Central memory CD4-positive, alpha-beta T cell (primary cell): Measurements from ENCODE around the gene RAB3A.

Experiments
- DNase-seq: peaks from one replicate; pipeline ENCODE4 v3.0.0; 2022
- total RNA-seq, 3 experiments: gene quantifications; one replicate each; lab custom pipeline; 2026; lab: John Stamatoyannopoulos, UW

The RAB3A gene
- 0.81 to 6.2 (median 1.2) reads per million in 3 experiments for total RNA-seq

- peak; percentile 99 for DNase-seq
Observed at GRCh38 chr19:18203863-18204393, at the start of gene RAB3A. RAB3A (minus strand) TSS chr19:18204042; CDS start chr19:18202740, 1,302 bp downstream.

GRCh38 chr19:18253130-18253529, 49.3 kb upstream of the RAB3A start:
- DNase-seq = no peak

GRCh38 chr19:18252370-18252717, 48.5 kb upstream of the RAB3A start:
- DNase-seq = no peak

GRCh38 chr19:18251587-18252369, 47.9 kb upstream of the RAB3A start:
- peak; percentile 71 for DNase-seq

- no peak for DNase-seq
Observed at GRCh38 chr19:18249834-18250233, 46.0 kb upstream of the RAB3A start.

GRCh38 chr19:18245297-18245696, 41.5 kb upstream of the RAB3A start:
- no peak for DNase-seq

- no peak for DNase-seq
Observed at GRCh38 chr19:18239303-18239702, 35.5 kb upstream of the RAB3A start.

GRCh38 chr19:18234194-18234593, 30.4 kb upstream of the RAB3A start:
- no peak for DNase-seq

GRCh38 chr19:18233224-18233825, 29.5 kb upstream of the RAB3A start:
- peak; percentile 46 for DNase-seq

GRCh38 chr19:18232540-18233223, 28.8 kb upstream of the RAB3A start:
- DNase-seq = no peak

- DNase-seq = no peak
Observed at GRCh38 chr19:18231775-18232174, 27.9 kb upstream of the RAB3A start.

GRCh38 chr19:18230941-18231734, 27.3 kb upstream of the RAB3A start:
- no peak for DNase-seq

GRCh38 chr19:18229915-18230314, 26.1 kb upstream of the RAB3A start:
- no peak for DNase-seq

- DNase-seq = no peak
Observed at GRCh38 chr19:18229474-18229873, 25.6 kb upstream of the RAB3A start.

GRCh38 chr19:18227781-18228271, 24.0 kb upstream of the RAB3A start:
- DNase-seq = no peak

- DNase-seq = no peak
Observed at GRCh38 chr19:18226956-18227780, 23.3 kb upstream of the RAB3A start.

- no peak for DNase-seq
Observed at GRCh38 chr19:18225702-18226468, 22.0 kb upstream of the RAB3A start, which contains the start of gene PDE4C. PDE4C (minus strand) TSS chr19:18226438; CDS start chr19:18226415, 23 bp downstream.

GRCh38 chr19:18225355-18225701, 21.5 kb upstream of the RAB3A start:
- DNase-seq = no peak

- DNase-seq = peak; percentile 80
Observed at GRCh38 chr19:18224525-18225354, 20.9 kb upstream of the RAB3A start.
